Measurements from ENCODE around the gene SLC25A25. TPM values are rescaled to one million over a fixed set of nuclear protein-coding genes. Genes with fewer than 3 reads are reported as not detected.

Gene SLC25A25
- total and polyA plus RNA-seq, 2 of the 8 experiments (the other 6 are each of a cell fraction or from before 2014, with no cell fraction given): 6.5 to 18.5 TPM

- TF ChIP-seq E2F6 (IDR thresholded peaks at IDR 0.05): no peak
- TF ChIP-seq NANOG (IDR thresholded peaks at IDR 0.05; ENCODE audit: insufficient read depth, low read depth, low read length, poor library complexity, severe bottlenecking): no peak
- TF ChIP-seq JUN (IDR thresholded peaks at IDR 0.05; ENCODE audit: low read depth, low read length): no peak
Measured at GRCh38 chr9:128055344-128056040, 12.5 kb upstream of the SLC25A25 start (continued).
